ENCODE measurements around the gene MTMR3. TPM values are rescaled to one million over a fixed set of nuclear protein-coding genes. Genes with fewer than 3 reads are reported as not detected.

The MTMR3 gene
- total RNA-seq, 1 donor from 2014 or later = 41.2 TPM

- no peak overlapping the region for H3K4me3 Mint-ChIP-seq (ENCODE audit: unreplicated experiment)
- H3K36me3 Mint-ChIP-seq (ENCODE audit: unreplicated experiment) = peaks cover 19% of the 10 kb centered on the region
- no peaks in the 10 kb centered on the region for H3K27me3 Mint-ChIP-seq (ENCODE audit: unreplicated experiment)
- DNase-seq (ENCODE audit: extremely low spot score, unreplicated experiment) = no peak
- no peaks in the 10 kb centered on the region for H3K4me1 Mint-ChIP-seq (ENCODE audit: unreplicated experiment)
- H3K9me3 Mint-ChIP-seq (ENCODE audit: unreplicated experiment) = no peaks in the 10 kb centered on the region
- H3K27ac Mint-ChIP-seq (ENCODE audit: unreplicated experiment) = no peak overlapping the region
- no peak for TF ChIP-seq CTCF (IDR thresholded peaks at IDR 0.05)
These were observed 100.4 kb downstream of the MTMR3 start for GRCh38 chr22:29983296-29983917.

GRCh38 chr22:29985912-29986311 is 102.9 kb downstream of the MTMR3 start:
- no peak overlapping the region for H3K27ac Mint-ChIP-seq (ENCODE audit: unreplicated experiment)
- H3K27me3 Mint-ChIP-seq (ENCODE audit: unreplicated experiment) = no peaks in the 10 kb centered on the region

DNA sequence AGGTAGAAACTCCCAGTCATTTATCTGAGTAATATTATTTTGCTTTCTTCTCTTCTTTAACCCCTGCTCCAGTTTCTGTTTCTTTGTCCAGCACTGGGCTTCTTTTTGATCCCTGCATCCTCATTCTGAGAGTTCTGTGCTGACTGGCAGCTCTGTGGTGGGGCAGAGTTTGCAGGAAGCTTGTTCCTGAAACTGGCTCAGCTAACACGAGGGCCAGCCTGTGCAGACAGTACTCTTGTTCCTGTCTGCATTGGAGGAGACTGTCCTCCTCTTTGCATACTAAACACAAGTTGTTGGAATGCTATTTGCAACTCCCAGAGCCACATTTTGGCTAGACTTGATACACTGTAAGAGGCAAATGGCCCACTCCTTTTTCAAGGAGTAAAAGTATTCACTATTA is 104.2 kb downstream of the MTMR3 start:
- Mint-ChIP-seq H3K36me3 (ENCODE audit: unreplicated experiment) (peaks cover 19% of the 10 kb centered on the region), H3K4me3 (ENCODE audit: unreplicated experiment) (no peak overlapping the region), H3K4me1 (ENCODE audit: unreplicated experiment) (no peaks in the 10 kb centered on the region), H3K27me3 (ENCODE audit: unreplicated experiment) (no peaks in the 10 kb centered on the region), H3K9me3 (ENCODE audit: unreplicated experiment) (no peaks in the 10 kb centered on the region), H3K27ac (ENCODE audit: unreplicated experiment) (no peak overlapping the region)
- no peak for TF ChIP-seq CTCF (IDR thresholded peaks at IDR 0.05)
- no peak for DNase-seq (ENCODE audit: extremely low spot score, unreplicated experiment)

More at GRCh38 chr22:29985912-29986311, 102.9 kb downstream of the MTMR3 start:
- H3K9me3 Mint-ChIP-seq (ENCODE audit: unreplicated experiment) = no peaks in the 10 kb centered on the region
- H3K36me3 Mint-ChIP-seq (ENCODE audit: unreplicated experiment) = peaks cover 14% of the 10 kb centered on the region
- no peaks in the 10 kb centered on the region for H3K4me1 Mint-ChIP-seq (ENCODE audit: unreplicated experiment)
- no peak overlapping the region for H3K4me3 Mint-ChIP-seq (ENCODE audit: unreplicated experiment)
- no peak for TF ChIP-seq CTCF (IDR thresholded peaks at IDR 0.05)
- no peak for DNase-seq (ENCODE audit: extremely low spot score, unreplicated experiment)

GRCh38 chr22:29988719-29989118 is 105.7 kb downstream of the MTMR3 start:
- no peaks in the 10 kb centered on the region for H3K9me3 Mint-ChIP-seq (ENCODE audit: unreplicated experiment)
- no peak overlapping the region for H3K4me3 Mint-ChIP-seq (ENCODE audit: unreplicated experiment)
- peaks cover 22% of the 10 kb centered on the region for H3K36me3 Mint-ChIP-seq (ENCODE audit: unreplicated experiment)
- no peak for TF ChIP-seq CTCF (IDR thresholded peaks at IDR 0.05)
- peaks cover 5% of the 10 kb centered on the region for H3K4me1 Mint-ChIP-seq (ENCODE audit: unreplicated experiment)
- H3K27me3 Mint-ChIP-seq (ENCODE audit: unreplicated experiment) = no peaks in the 10 kb centered on the region
- no peak for DNase-seq (ENCODE audit: extremely low spot score, unreplicated experiment)
- no peak overlapping the region for H3K27ac Mint-ChIP-seq (ENCODE audit: unreplicated experiment)

DNA sequence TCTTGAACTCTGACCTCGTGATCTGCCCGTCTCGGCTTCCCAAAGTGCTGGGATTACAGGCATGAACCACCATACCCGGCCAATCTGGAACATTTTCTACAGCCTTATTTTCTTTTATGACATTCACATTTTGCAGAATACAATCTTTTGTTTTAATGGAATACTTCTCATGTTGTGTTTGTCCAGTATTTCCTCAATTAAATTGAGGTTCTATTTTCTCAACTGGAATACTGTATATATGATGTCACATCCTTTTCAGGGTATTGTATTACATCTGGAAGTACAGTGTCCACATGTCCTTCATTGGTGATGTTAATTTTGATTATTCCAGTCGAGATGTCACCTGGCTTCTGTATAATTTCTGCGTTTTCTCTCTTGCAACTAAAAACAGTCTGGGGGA is 106.5 kb downstream of the MTMR3 start:
- Mint-ChIP-seq H3K27ac (ENCODE audit: unreplicated experiment) (no peak overlapping the region), H3K27me3 (ENCODE audit: unreplicated experiment) (no peaks in the 10 kb centered on the region), H3K4me3 (ENCODE audit: unreplicated experiment) (no peak overlapping the region), H3K36me3 (ENCODE audit: unreplicated experiment) (peaks cover 21% of the 10 kb centered on the region), H3K9me3 (ENCODE audit: unreplicated experiment) (no peaks in the 10 kb centered on the region), H3K4me1 (ENCODE audit: unreplicated experiment) (peaks cover 12% of the 10 kb centered on the region)
- no peak for TF ChIP-seq CTCF (IDR thresholded peaks at IDR 0.05)
- no peak for DNase-seq (ENCODE audit: extremely low spot score, unreplicated experiment)
